GM15510 (cell line): Measurements from ENCODE around the gene CXCL13.

Experiments
- POLR2A ChIP-seq: IDR thresholded peaks from 3 replicates; pipeline ENCODE4 v1.6.1; 2011; ENCODE audit warnings: borderline replicate concordance; ENCODE audit not compliant: insufficient read length; ENCODE audit errors: extremely low read depth

The CXCL13 gene

GRCh38 chr4:77595364-77595973 lies 10.2 kb upstream of the CXCL13 start:
- TF ChIP-seq POLR2A, result no peak

- TF ChIP-seq POLR2A, result no peak
These were observed 6.2 kb upstream of the CXCL13 start for GRCh38 chr4:77599378-77599777.

GRCh38 chr4:77600521-77601451 lies 4.8 kb upstream of the CXCL13 start:
- no peak for TF ChIP-seq POLR2A

DNA sequence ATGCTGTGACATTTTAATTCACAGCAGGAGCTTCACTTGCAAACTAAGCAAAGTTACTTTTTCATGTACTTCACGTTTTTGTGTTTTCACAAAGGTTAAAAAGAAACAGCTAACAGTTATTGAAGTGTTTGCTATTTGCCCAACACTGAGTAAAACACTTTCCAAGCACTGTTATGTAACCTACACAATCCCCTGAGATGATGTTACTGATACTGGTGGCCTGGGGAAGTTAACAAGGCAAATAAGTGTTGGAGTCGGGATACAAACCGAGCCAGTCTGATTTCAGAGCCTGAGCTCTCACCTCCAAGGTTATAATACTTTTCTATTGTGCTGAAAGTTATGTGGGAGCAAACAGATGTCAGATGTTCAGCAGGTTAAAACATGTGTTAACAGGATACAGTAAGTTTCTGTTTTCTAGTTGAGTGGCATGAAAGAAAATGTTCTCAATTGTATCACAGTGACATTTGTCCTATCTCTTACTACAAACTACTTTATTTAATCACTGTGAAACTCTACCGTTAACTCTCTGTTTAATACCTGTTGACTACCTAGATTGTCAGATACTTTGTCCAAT lies 3.9 kb upstream of the CXCL13 start:
- TF ChIP-seq POLR2A, result no peak

DNA sequence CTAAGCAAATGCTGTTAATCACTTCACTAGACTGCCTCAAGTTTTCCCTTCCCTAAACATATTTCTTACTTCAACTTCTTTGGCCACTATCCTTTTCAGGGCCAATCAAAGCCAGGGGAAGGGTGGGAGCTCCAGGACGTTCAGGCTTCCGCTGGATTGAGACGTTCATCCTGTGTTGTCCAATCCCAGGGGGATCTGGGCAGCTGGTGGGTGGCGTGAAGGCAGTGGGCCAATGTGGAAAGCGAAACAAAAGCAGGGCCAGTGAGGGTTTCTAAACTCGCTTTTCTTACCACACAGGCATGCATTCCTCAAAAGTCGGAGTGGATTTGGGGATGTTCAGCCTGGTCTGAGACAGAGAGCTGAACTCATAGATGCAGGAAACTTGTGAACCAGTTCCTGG lies 7.6 kb downstream of the CXCL13 start:
- no peak for TF ChIP-seq POLR2A

GRCh38 chr4:77615153-77615552 lies 9.5 kb downstream of the CXCL13 start:
- TF ChIP-seq POLR2A, result no peak

DNA sequence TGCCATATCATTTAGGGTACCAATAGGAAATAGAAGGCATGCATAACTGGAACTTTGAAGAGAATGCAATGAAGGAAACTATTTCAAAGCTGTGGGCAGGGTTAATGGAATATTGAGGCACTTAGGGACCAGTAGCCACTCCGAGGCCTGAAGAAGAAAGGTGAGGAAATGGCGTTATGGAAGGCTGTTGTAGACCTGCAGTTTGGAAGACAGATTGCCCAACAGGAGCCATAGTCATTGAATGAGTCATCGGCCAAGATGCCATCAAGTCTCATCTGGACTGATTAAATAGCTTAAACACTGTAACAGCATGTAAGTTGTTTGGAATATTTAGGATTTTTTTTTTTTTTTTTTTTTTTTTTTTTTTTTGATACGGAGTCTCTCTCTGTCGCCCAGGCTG lies 11.6 kb downstream of the CXCL13 start:
- no peak for TF ChIP-seq POLR2A

- no peak for TF ChIP-seq POLR2A
These were observed 13.0 kb downstream of the CXCL13 start for GRCh38 chr4:77618383-77619241.

- no peak for TF ChIP-seq POLR2A
These were observed 13.8 kb downstream of the CXCL13 start for GRCh38 chr4:77619408-77619807.

GRCh38 chr4:77621254-77621653 lies 15.6 kb downstream of the CXCL13 start:
- TF ChIP-seq POLR2A, result no peak

GRCh38 chr4:77623091-77623490 lies 17.5 kb downstream of the CXCL13 start:
- TF ChIP-seq POLR2A, result no peak

- TF ChIP-seq POLR2A, result no peak
These were observed 18.6 kb downstream of the CXCL13 start for GRCh38 chr4:77624213-77624612.

- TF ChIP-seq POLR2A, result no peak
These were observed 19.9 kb downstream of the CXCL13 start for GRCh38 chr4:77625485-77625884.

- no peak for TF ChIP-seq POLR2A
These were observed 24.3 kb downstream of the CXCL13 start for GRCh38 chr4:77629885-77630284.

DNA sequence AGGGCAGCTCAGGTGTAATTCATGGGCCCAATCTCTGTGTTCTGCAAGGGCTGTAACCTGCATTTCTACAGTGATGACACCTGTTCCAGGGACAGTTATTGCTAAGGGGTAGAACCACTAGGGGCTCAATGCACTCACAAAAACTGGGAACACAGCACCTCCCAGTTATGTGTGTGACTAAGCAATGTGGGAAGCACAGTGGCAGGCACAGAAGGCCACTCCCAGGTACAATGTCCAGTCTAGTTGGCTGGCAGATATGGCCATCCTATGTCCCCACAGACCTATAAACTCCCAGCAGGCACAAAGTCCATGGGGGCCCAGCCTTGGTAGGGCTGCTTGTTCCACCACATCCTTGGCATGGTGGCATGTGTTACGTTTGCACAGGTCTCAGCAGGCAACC lies 25.7 kb downstream of the CXCL13 start:
- TF ChIP-seq POLR2A, result no peak
